AG09309 (cell line): ENCODE data around the gene IQSEC1.

Source experiments
- DNase-seq: peaks from one replicate; pipeline ENCODE4 v3.0.0-alpha.2; 2010; ENCODE audit warnings: low read depth
- H3K4me3 ChIP-seq: 2 replicates; pipeline ENCODE4 v1.5.1; 2011; ENCODE audit warnings: mild to moderate bottlenecking, low read depth, low read length, moderate library complexity; ENCODE audit not compliant: control insufficient read depth
- TF ChIP-seq, protein P1 (sequence below): IDR thresholded peaks from 2 replicates; pipeline ENCODE4 v1.5.1; 2011; ENCODE audit warnings: mild to moderate bottlenecking, low read depth, low read length, inconsistent platforms; ENCODE audit not compliant: insufficient read depth, control insufficient read depth; ENCODE audit errors: missing control alignments

IQSEC1 gene

DNA sequence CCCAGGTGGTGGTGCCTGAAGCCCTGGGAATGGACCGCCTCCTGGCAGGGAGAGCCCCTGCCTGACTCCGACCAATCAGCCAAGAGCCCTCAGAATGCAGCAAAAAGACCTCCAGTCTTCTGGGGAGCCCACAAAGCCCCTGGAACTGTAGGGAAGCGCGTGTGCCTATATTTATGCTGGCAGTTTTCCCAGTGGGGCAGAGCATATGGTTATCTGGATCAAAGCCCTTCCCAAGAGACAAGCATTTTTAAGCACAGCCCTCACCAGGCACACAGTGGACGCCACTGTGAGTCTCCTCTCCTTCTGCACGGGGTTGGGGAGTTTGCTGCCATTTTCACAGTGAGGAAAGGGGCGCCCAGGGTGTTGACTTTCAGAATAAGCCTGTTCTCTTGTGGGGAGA lies 150.9 kb downstream of the IQSEC1 start:
- TF ChIP-seq, protein P1, sequence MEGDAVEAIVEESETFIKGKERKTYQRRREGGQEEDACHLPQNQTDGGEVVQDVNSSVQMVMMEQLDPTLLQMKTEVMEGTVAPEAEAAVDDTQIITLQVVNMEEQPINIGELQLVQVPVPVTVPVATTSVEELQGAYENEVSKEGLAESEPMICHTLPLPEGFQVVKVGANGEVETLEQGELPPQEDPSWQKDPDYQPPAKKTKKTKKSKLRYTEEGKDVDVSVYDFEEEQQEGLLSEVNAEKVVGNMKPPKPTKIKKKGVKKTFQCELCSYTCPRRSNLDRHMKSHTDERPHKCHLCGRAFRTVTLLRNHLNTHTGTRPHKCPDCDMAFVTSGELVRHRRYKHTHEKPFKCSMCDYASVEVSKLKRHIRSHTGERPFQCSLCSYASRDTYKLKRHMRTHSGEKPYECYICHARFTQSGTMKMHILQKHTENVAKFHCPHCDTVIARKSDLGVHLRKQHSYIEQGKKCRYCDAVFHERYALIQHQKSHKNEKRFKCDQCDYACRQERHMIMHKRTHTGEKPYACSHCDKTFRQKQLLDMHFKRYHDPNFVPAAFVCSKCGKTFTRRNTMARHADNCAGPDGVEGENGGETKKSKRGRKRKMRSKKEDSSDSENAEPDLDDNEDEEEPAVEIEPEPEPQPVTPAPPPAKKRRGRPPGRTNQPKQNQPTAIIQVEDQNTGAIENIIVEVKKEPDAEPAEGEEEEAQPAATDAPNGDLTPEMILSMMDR: no peak
- no peak overlapping the region for H3K4me3 ChIP-seq
- no peak for DNase-seq

DNA sequence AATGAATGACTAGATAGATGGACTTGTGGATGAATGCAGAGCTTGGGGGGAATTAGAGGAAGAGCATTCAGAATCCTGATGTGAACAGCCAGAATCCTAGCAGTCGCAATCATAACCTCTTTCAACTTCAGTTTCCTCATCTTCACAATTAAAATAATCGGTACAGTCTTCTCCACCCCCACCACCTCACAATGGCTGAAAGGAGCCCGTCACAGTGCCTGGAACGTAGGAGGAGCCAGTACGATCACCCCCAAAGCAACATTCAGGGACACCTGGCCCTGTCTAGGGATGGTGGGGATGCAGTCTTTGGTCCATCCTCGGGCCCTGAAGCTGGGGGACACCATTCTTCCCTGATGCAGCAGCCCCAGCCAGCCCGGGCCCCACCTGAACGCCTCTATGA lies 151.5 kb downstream of the IQSEC1 start:
- no peak for DNase-seq
- H3K4me3 ChIP-seq: no peak overlapping the region
- TF ChIP-seq, protein P1: no peak

DNA sequence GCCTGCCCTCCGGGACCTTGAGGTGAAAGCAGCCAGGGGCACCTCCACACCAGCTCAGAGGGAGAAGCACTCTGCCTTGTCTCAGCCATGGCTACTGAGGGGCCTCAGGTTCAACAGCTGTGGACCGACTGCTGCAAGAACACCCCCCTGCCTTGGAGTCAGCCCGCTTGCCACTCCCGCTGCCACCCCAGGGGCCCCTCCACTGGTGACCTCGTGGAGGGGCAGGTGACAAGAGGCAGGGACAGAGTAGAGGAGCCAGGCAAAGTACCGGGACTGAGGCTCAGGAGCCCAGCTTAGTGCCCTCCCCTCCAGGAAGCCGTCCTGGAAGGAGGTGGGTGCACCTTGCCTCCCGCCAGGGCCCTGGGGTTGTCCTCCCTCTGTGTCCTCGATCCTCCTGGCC lies 152.3 kb downstream of the IQSEC1 start:
- TF ChIP-seq, protein P1: no peak
- H3K4me3 ChIP-seq: no peak overlapping the region
- no peak for DNase-seq

DNA sequence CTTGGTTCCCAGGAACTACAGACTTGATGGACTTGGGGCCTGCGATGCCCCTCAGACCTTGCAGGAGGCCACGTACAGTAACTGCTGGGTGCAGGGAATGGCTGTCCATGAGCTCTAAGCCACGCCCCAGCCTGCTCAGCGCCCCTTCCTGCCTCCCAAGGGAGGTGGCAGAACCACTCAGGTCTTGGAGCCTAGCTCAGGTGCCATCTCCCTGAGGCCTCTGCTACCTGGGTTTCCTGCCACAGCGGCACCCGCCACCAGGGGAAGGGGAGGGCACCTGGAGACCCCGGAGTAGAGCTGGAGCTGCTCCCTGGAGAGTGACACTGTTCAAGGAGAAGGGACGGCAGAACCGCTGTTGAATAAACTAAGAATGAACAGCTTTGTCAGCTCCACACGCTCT lies 154.0 kb downstream of the IQSEC1 start:
- no peak overlapping the region for H3K4me3 ChIP-seq
- DNase-seq: no peak
- TF ChIP-seq, protein P1: no peak

DNA sequence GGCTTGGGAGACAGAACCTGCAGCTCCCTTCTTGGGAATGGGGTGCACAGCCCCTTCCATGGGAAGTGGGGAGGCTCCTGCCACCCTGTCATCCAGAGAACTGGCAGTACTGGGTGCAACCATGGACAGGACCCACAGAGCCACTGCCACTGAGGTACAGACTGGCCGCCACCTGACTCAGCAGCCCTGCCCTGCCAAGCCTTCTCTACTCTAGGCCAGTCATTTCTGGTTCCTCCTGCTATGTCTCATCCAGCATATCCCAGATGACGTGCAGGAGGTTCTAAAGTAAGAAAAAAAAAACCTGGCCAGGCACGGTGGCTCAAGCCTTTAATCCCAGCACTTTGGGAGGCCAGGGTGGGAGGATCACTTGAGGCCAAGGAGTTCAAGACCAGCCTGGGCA lies 155.0 kb downstream of the IQSEC1 start:
- no peak overlapping the region for H3K4me3 ChIP-seq
- TF ChIP-seq, protein P1: no peak
- DNase-seq: no peak

DNA sequence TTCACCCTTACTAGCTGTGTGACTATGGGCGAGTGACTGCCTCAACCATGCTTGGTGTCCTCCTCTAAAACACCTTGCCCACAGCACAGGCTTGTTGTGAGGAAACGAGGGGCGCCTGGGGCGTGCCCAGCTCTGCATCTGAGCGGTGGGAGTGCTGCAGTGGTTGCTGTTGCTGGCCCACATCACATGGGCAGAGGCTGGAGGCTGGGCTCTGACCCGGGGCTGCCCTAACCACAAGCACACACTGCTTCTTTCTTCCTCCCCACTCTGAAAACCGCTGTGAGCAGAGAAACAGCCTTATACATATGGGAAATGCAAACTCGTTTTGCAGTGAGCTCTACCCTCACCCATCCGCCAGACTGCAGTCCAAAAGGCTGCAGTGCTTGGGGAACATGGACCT lies 157.1 kb downstream of the IQSEC1 start:
- no peak for DNase-seq

More for the DNA sequence above, 157.1 kb downstream of the IQSEC1 start:
- TF ChIP-seq, protein P1: no peak
- no peak overlapping the region for H3K4me3 ChIP-seq
